Measurements from ENCODE around the gene RIT2. TPM values are rescaled to one million over a fixed set of nuclear protein-coding genes. Genes with fewer than 3 reads are reported as not detected.

The RIT2 gene
- total and polyA plus RNA-seq, 2 of the 4 experiments (the other 2 are of a cell fraction): not detected

GRCh38 chr18:42850174-42851083 is 265.1 kb downstream of the RIT2 start:
- Histone ChIP-seq H2AK9ac (replicated peaks; ENCODE audit: low read depth, low read length, poor library complexity) (no peak overlapping the region), H2AK5ac (ENCODE audit: low read depth, low read length) (no peak overlapping the region), H2BK5ac (ENCODE audit: low read depth, low read length, poor library complexity, severe bottlenecking) (no peak overlapping the region), H3K27ac (ENCODE audit: insufficient read depth, low read length) (no peak overlapping the region), H2BK20ac (ENCODE audit: low read depth, low read length) (no peak overlapping the region), H4K91ac (ENCODE audit: insufficient read depth, low read depth, low read length) (no peak overlapping the region), H3K79me1 (ENCODE audit: low read depth in 1 of 2, low read length in 2 of 2) (no peaks in the 10 kb centered on the region), H3K9ac (ENCODE audit: low read depth, low read length) (no peak overlapping the region), H2BK120ac (ENCODE audit: low read depth, low read length) (no peak overlapping the region), H2BK15ac (ENCODE audit: low read depth, low read length) (no peak overlapping the region), H3K18ac (ENCODE audit: low read depth, low read length) (no peak overlapping the region), H2AFZ (replicated peaks; ENCODE audit: low read length, poor library complexity) (no peak overlapping the region), H3K23ac (ENCODE audit: low read depth, low read length) (no peak overlapping the region), H3K9me3 (ENCODE audit: control insufficient read depth, insufficient read depth, low read length) (0 out of 2 replicates have a peak, but pooled peaks cover 1% of the 10 kb centered on the region), H3K14ac (replicated peaks; ENCODE audit: low read depth, low read length) (no peak overlapping the region), H3K27me3 (ENCODE audit: control insufficient read depth, insufficient read depth, low read length) (no peaks in the 10 kb centered on the region), H3K4ac (ENCODE audit: low read depth, low read length) (no peak overlapping the region), H4K20me1 (ENCODE audit: insufficient read depth, low read length) (no peaks in the 10 kb centered on the region), H4K8ac (ENCODE audit: low read depth in 2 of 2, low read length in 2 of 2) (no peak overlapping the region), H3K4me2 (ENCODE audit: low read depth, low read length) (no peak overlapping the region), H3K9me1 (ENCODE audit: insufficient read depth, low read length) (no peaks in the 10 kb centered on the region), H4K5ac (ENCODE audit: low read depth, low read length) (no peak overlapping the region), H3K56ac (ENCODE audit: extremely low read depth, insufficient read depth, low read length) (no peak overlapping the region), H3K36me3 (ENCODE audit: control insufficient read depth, insufficient read depth, low read length) (no peaks in the 10 kb centered on the region), H3K4me3 (ENCODE audit: insufficient read depth, low read depth, low read length) (no peak overlapping the region), H3K4me1 (ENCODE audit: control insufficient read depth, insufficient read depth, low read length) (no peaks in the 10 kb centered on the region)
- DNase-seq (no peak), ATAC-seq (ENCODE audit: low read depth) (no peak)
- intact Hi-C loops (cut with micrococcal nuclease): no loop called here
- dilution Hi-C loops (cut with HindIII; ENCODE audit: low sequenced_read_pairs, unreplicated experiment): no loop called here
- ChIA-PET POLR2A (ENCODE audit: unreplicated experiment) (no interaction called here), CTCF (no interaction called here)
- no CpG with 5 or more reads among the region's 5 CpGs for WGBS, 2 experiments (ENCODE audit: extremely low coverage in 2 of 2, insufficient read length in 1 of 2)
- in situ Hi-C loops (cut with MboI; ENCODE audit: low sequenced_read_pairs): loop anchor here (10.0 kb wide), 1 partner anchor 56 kb away; no protein-coding TSS in a partner anchor
- BruUV-seq (replicated peaks): no TSS peak
- TF ChIP-seq MAFK (IDR thresholded peaks at IDR 0.05; ENCODE audit: low read depth, low read length) (no peak), CHD1 (IDR thresholded peaks at IDR 0.05; ENCODE audit: low read depth, low read length) (no peak), BHLHE40 (IDR thresholded peaks at IDR 0.05; ENCODE audit: low read depth, low read length) (no peak), SMC3 (IDR thresholded peaks at IDR 0.05; ENCODE audit: low read depth, low read length) (no peak), POLR2A (IDR thresholded peaks at IDR 0.05; ENCODE audit: low read depth, low read length) (no peak), NFE2L2 (IDR thresholded peaks at IDR 0.05; ENCODE audit: low read depth, low read length) (no peak), FOS (IDR thresholded peaks at IDR 0.05; ENCODE audit: low read depth, low read length) (no peak), MXI1 (IDR thresholded peaks at IDR 0.05; ENCODE audit: borderline replicate concordance, low read depth, low read length) (no peak), RCOR1 (IDR thresholded peaks at IDR 0.05; ENCODE audit: insufficient replicate concordance, low read length) (no peak), CEBPB (IDR thresholded peaks at IDR 0.05; ENCODE audit: low read depth, low read length) (no peak), RFX5 (IDR thresholded peaks at IDR 0.05; ENCODE audit: low read depth, low read length) (no peak), RAD21 (IDR thresholded peaks at IDR 0.05; ENCODE audit: low read length) (no peak)
- TF ChIP-seq, protein P1, sequence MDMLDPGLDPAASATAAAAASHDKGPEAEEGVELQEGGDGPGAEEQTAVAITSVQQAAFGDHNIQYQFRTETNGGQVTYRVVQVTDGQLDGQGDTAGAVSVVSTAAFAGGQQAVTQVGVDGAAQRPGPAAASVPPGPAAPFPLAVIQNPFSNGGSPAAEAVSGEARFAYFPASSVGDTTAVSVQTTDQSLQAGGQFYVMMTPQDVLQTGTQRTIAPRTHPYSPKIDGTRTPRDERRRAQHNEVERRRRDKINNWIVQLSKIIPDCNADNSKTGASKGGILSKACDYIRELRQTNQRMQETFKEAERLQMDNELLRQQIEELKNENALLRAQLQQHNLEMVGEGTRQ (IDR thresholded peaks at IDR 0.05; ENCODE audit: low read depth, low read length): no peak
- TF ChIP-seq, protein P2, sequence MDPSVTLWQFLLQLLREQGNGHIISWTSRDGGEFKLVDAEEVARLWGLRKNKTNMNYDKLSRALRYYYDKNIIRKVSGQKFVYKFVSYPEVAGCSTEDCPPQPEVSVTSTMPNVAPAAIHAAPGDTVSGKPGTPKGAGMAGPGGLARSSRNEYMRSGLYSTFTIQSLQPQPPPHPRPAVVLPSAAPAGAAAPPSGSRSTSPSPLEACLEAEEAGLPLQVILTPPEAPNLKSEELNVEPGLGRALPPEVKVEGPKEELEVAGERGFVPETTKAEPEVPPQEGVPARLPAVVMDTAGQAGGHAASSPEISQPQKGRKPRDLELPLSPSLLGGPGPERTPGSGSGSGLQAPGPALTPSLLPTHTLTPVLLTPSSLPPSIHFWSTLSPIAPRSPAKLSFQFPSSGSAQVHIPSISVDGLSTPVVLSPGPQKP (IDR thresholded peaks at IDR 0.05; ENCODE audit: borderline replicate concordance, low read depth, low read length): no peak
- TF ChIP-seq, protein P3, sequence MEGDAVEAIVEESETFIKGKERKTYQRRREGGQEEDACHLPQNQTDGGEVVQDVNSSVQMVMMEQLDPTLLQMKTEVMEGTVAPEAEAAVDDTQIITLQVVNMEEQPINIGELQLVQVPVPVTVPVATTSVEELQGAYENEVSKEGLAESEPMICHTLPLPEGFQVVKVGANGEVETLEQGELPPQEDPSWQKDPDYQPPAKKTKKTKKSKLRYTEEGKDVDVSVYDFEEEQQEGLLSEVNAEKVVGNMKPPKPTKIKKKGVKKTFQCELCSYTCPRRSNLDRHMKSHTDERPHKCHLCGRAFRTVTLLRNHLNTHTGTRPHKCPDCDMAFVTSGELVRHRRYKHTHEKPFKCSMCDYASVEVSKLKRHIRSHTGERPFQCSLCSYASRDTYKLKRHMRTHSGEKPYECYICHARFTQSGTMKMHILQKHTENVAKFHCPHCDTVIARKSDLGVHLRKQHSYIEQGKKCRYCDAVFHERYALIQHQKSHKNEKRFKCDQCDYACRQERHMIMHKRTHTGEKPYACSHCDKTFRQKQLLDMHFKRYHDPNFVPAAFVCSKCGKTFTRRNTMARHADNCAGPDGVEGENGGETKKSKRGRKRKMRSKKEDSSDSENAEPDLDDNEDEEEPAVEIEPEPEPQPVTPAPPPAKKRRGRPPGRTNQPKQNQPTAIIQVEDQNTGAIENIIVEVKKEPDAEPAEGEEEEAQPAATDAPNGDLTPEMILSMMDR (conservative IDR thresholded peaks at IDR 0.05; ENCODE audit: low read depth, low read length): no peak
